H9 (cell line): ENCODE measurements around the gene PIAS2. TPM values are rescaled to one million over a fixed set of nuclear protein-coding genes. Genes with fewer than 3 reads are reported as not detected.

Experiments used
- DNase-seq: peaks from one replicate; pipeline ENCODE4 v3.0.0-alpha.2; 2017
- H2AFZ ChIP-seq: one replicate; pipeline ENCODE4 v1.6.1; 2013; ENCODE audit warnings: mild to moderate bottlenecking, low read length, control low read depth, moderate library complexity
- H2AK5ac ChIP-seq: 2 replicates; pipeline ENCODE4 v1.6.1; 2013; ENCODE audit warnings: low read length, control low read depth, mixed read lengths; ENCODE audit not compliant: insufficient read length
- H2BK120ac ChIP-seq: one replicate; pipeline ENCODE4 v1.6.1; 2013; ENCODE audit warnings: low read depth, mild to moderate bottlenecking, low read length, control low read depth, inconsistent platforms; ENCODE audit not compliant: poor library complexity, severe bottlenecking
- H2BK12ac ChIP-seq: 2 replicates; pipeline ENCODE4 v1.6.1; 2013; ENCODE audit warnings: low read length, control low read depth, mixed read lengths, low read depth; ENCODE audit not compliant: insufficient read length
- H2BK15ac ChIP-seq: 2 replicates; pipeline ENCODE4 v1.6.1; 2013; ENCODE audit warnings: low read depth, low read length, control low read depth
- H2BK20ac ChIP-seq: one replicate; pipeline ENCODE4 v1.6.1; 2013; ENCODE audit warnings: low read depth, mild to moderate bottlenecking, low read length, control low read depth, inconsistent platforms; ENCODE audit not compliant: poor library complexity, severe bottlenecking
- H2BK5ac ChIP-seq: 2 replicates; pipeline ENCODE4 v1.6.1; 2013; ENCODE audit warnings: low read length, control low read depth, mixed read lengths; ENCODE audit not compliant: insufficient read length
- H3K14ac ChIP-seq: 2 replicates; pipeline ENCODE4 v1.6.1; 2013; ENCODE audit warnings: low read length, control low read depth; ENCODE audit not compliant: insufficient read depth
- H3K18ac ChIP-seq: 2 replicates; pipeline ENCODE4 v1.6.1; 2013; ENCODE audit warnings: low read depth, mild to moderate bottlenecking, mixed read lengths, low read length, control low read depth; ENCODE audit not compliant: insufficient read length
- H3K23ac ChIP-seq: 2 replicates; pipeline ENCODE4 v1.6.1; 2013; ENCODE audit warnings: low read length, control low read depth, mixed read lengths, low read depth; ENCODE audit not compliant: insufficient read length
- H3K23me2 ChIP-seq: 2 replicates; pipeline ENCODE4 v1.6.1; 2013; ENCODE audit warnings: low read depth, mild to moderate bottlenecking, mixed read lengths, low read length, control low read depth; ENCODE audit not compliant: insufficient read length, poor library complexity, severe bottlenecking
- H3K27ac ChIP-seq: 2 replicates; pipeline ENCODE4 v1.5.1; 2013; ENCODE audit warnings: low read length, control low read depth, mixed read lengths, low read depth; ENCODE audit not compliant: insufficient read length
- H3K27me3 ChIP-seq: 2 replicates; pipeline ENCODE4 v1.6.1; 2013; ENCODE audit warnings: low read length, control low read depth, inconsistent platforms; ENCODE audit not compliant: insufficient read depth
- H3K4ac ChIP-seq: 2 replicates; pipeline ENCODE4 v1.6.1; 2013; ENCODE audit warnings: low read depth, mild to moderate bottlenecking, control low read depth, inconsistent platforms, low read length, moderate library complexity
- H3K4me1 ChIP-seq: 2 replicates; pipeline ENCODE4 v1.6.1; 2013; ENCODE audit warnings: low read length, control low read depth, inconsistent platforms; ENCODE audit not compliant: insufficient read depth
- H3K4me2 ChIP-seq: 2 replicates; pipeline ENCODE4 v1.6.1; 2013; ENCODE audit warnings: low read length, control low read depth, mixed read lengths; ENCODE audit not compliant: insufficient read length, insufficient read depth
- H3K56ac ChIP-seq: 2 replicates; pipeline ENCODE4 v1.6.1; 2013; ENCODE audit warnings: low read depth, mild to moderate bottlenecking, mixed read lengths, low read length, control low read depth; ENCODE audit not compliant: insufficient read length
- H3K79me1 ChIP-seq: 2 replicates; pipeline ENCODE4 v1.6.1; 2013; ENCODE audit warnings: low read depth, mild to moderate bottlenecking, moderate library complexity, low read length, control low read depth, inconsistent platforms; ENCODE audit not compliant: insufficient read depth, poor library complexity, severe bottlenecking
- H3K79me2 ChIP-seq: 2 replicates; pipeline ENCODE4 v1.6.1; 2013; ENCODE audit warnings: low read length, control low read depth, inconsistent platforms; ENCODE audit not compliant: insufficient read depth
- H3K9ac ChIP-seq: 2 replicates; pipeline ENCODE4 v1.6.1; 2013; ENCODE audit warnings: low read length, control low read depth, mixed read lengths; ENCODE audit not compliant: insufficient read length; ENCODE audit errors: extremely low read depth
- H3K9me3 ChIP-seq: one replicate; pipeline ENCODE4 v1.6.1; 2013; ENCODE audit warnings: low read depth, low read length, inconsistent platforms; ENCODE audit not compliant: control insufficient read depth
- H3T11ph ChIP-seq: one replicate; pipeline ENCODE4 v1.6.1; 2013; ENCODE audit warnings: mild to moderate bottlenecking, low read length, control low read depth, inconsistent platforms
- H4K20me1 ChIP-seq: one replicate; pipeline ENCODE4 v1.6.1; 2013; ENCODE audit not compliant: control insufficient read depth, insufficient read length, insufficient read depth
- H4K5ac ChIP-seq: 2 replicates; pipeline ENCODE4 v1.6.1; 2013; ENCODE audit warnings: low read depth, mild to moderate bottlenecking, mixed read lengths, low read length, control low read depth; ENCODE audit not compliant: insufficient read length
- H4K8ac ChIP-seq: replicated peaks from 2 replicates; pipeline ENCODE4 v1.6.1; 2013; ENCODE audit warnings: low read length, control low read depth, mixed read lengths, low read depth; ENCODE audit not compliant: insufficient read length
- H4K91ac ChIP-seq: 2 replicates; pipeline ENCODE4 v1.6.1; 2013; ENCODE audit warnings: low read depth, mild to moderate bottlenecking, moderate library complexity, mixed read lengths, low read length, control low read depth; ENCODE audit not compliant: insufficient read length
- H3K27ac Mint-ChIP-seq, 3 experiments: 2 replicates in 2 of 3; 3 replicates in 1 of 3; pipeline ENCODE4 v1.8.0; 2020 to 2021; ENCODE audit warnings: mixed read lengths in 3 of 3, mild to moderate bottlenecking in 1 of 3, moderate library complexity in 1 of 3
- H3K27me3 Mint-ChIP-seq: 2 replicates; pipeline ENCODE4 v1.8.0; 2021; ENCODE audit warnings: low read depth, mild to moderate bottlenecking, moderate library complexity, mixed read lengths
- H3K36me3 Mint-ChIP-seq, 3 experiments: 2 replicates in 2 of 3; 3 replicates in 1 of 3; pipeline ENCODE4 v1.8.0; 2020 to 2021; ENCODE audit warnings: low read depth in 3 of 3, mixed read lengths in 3 of 3; ENCODE audit not compliant: insufficient read depth in 1 of 3
- H3K4me1 Mint-ChIP-seq, 2 experiments: 2 replicates each; pipeline ENCODE4 v1.8.0; 2020; ENCODE audit warnings: mixed read lengths in 2 of 2
- H3K4me3 Mint-ChIP-seq, 2 experiments: 2 replicates in 1 of 2; 3 replicates in 1 of 2; pipeline ENCODE4 v1.8.0; 2020 to 2021; ENCODE audit warnings: mild to moderate bottlenecking in 2 of 2, mixed read lengths in 2 of 2, moderate library complexity in 1 of 2
- H3K9me3 Mint-ChIP-seq, 2 experiments: 2 replicates in 1 of 2; 3 replicates in 1 of 2; pipeline ENCODE4 v1.8.0; 2020; ENCODE audit warnings: mild to moderate bottlenecking in 2 of 2, mixed read lengths in 2 of 2, moderate library complexity in 1 of 2
- WGBS: extraction: QIAGEN DNeasy Blood & Tissue Kit; methylation state at CpG from one replicate; pipeline ENCODE4 v1.1.7; 2013; ENCODE audit warnings: missing lambda C conversion rate, low lambda C conversion rate, mixed read lengths; ENCODE audit not compliant: insufficient read length; ENCODE audit errors: extremely low coverage; 5-methylcytosine and 5-hydroxymethylcytosine counted together
- total RNA-seq: library from RNA; stranded (reverse); gene quantifications from 2 replicates; pipeline ENCODE4 v1.2.1, GENCODE V29; 2021
- TF ChIP-seq, protein P1 (sequence below): fragments of 200-600 bp; sonication (generic); conservative IDR thresholded peaks from 3 replicates; pipeline ENCODE4 v1.8.0; 2021; ENCODE audit warnings: antibody characterized with exemption, mild to moderate bottlenecking

Gene PIAS2
- total RNA-seq, 1 experiment from 2014 or later: 58.4 TPM

DNA sequence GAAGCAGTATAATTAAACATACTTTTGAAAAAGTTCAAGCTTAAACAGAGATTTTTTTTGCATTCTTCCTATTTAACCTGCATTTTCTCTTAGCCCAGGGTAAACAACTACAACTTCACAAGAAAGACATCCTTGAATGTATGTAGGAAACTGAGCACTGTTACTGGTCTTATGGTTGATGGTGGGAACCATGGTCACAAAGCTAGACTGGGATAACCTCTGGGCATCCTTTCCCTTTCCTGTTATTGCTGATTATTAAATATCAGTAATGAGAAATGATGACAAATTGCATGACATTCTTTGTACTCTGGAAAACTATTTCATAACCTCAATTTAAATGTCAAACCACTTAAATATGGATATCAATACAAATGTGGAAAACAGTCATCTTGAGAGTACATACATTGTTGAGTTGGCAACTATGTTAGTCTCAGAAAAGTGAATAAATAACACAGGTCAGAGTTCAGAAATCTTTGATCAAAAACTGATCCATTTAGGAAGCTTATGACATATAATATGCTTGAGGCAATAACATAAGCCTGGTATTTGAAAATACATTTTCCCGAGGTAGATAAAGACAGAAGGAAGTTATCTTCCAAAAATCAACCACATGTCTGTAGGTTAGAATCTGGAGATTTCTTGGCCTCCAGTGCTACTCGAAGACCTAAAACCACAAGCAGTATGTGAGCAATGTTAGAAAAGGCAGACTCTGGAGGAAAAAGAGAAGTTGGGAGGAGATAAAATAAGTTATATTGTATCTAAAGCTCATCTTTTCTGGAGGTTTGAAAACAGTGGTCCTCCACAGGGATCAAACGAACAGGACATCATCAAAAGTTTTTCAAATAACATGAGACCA lies 95.2 kb downstream of the PIAS2 start:
- H3K36me3 Mint-ChIP-seq: peaks cover 2 to 16% (median 10%) of the 10 kb centered on the region in 3 experiments; a peak in 5 of 7 replicates
- no peak for DNase-seq
- H3K27ac Mint-ChIP-seq: no peak overlapping the region; a peak in 1 of 7 replicates
- TF ChIP-seq, protein P1, sequence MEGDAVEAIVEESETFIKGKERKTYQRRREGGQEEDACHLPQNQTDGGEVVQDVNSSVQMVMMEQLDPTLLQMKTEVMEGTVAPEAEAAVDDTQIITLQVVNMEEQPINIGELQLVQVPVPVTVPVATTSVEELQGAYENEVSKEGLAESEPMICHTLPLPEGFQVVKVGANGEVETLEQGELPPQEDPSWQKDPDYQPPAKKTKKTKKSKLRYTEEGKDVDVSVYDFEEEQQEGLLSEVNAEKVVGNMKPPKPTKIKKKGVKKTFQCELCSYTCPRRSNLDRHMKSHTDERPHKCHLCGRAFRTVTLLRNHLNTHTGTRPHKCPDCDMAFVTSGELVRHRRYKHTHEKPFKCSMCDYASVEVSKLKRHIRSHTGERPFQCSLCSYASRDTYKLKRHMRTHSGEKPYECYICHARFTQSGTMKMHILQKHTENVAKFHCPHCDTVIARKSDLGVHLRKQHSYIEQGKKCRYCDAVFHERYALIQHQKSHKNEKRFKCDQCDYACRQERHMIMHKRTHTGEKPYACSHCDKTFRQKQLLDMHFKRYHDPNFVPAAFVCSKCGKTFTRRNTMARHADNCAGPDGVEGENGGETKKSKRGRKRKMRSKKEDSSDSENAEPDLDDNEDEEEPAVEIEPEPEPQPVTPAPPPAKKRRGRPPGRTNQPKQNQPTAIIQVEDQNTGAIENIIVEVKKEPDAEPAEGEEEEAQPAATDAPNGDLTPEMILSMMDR: no peak
- Histone ChIP-seq H3K79me2 (no peaks in the 10 kb centered on the region), H2BK5ac (no peak overlapping the region), H4K8ac (no peak overlapping the region), H2BK120ac (no peak overlapping the region), H2BK20ac (no peak overlapping the region), H3K18ac (no peak overlapping the region), H4K5ac (no peak overlapping the region), H3K4me2 (no peak overlapping the region), H2AFZ (no peak overlapping the region), H3K4ac (no peak overlapping the region), H2AK5ac (no peak overlapping the region), H4K20me1 (no peaks in the 10 kb centered on the region), H3K27ac (no peak overlapping the region), H3K4me1 (no peaks in the 10 kb centered on the region), H3K23ac (no peak overlapping the region), H3K23me2 (no peaks in the 10 kb centered on the region), H4K91ac (no peak overlapping the region), H3K79me1 (no peaks in the 10 kb centered on the region), H3K27me3 (no peaks in the 10 kb centered on the region), H2BK15ac (no peak overlapping the region), H3T11ph (no peak overlapping the region), H3K9ac (no peak overlapping the region), H2BK12ac (no peak overlapping the region), H3K14ac (no peak overlapping the region), H3K56ac (no peak overlapping the region), H3K9me3 (no peaks in the 10 kb centered on the region)
- H3K27me3 Mint-ChIP-seq: no peaks in the 10 kb centered on the region
- WGBS: no CpG with 5 or more reads among the region's 3 CpGs
- peaks cover 0 to 3% of the 10 kb centered on the region in 2 experiments; a peak in 1 of 4 replicates for H3K4me1 Mint-ChIP-seq
- no peaks in the 10 kb centered on the region for H3K9me3 Mint-ChIP-seq
- no peak overlapping the region for H3K4me3 Mint-ChIP-seq
